ENCODE data around the gene WBP4. TPM values are rescaled to one million over a fixed set of nuclear protein-coding genes. Genes with fewer than 3 reads are reported as not detected.

Gene WBP4
- total and polyA plus RNA-seq, 9 of the 15 experiments (the other 6 are each of a cell fraction or from before 2014, with no cell fraction given): 5.5 to 12.2 (median 7.9) TPM

GRCh38 chr13:41132512-41133152 lies 71.3 kb downstream of the WBP4 start, which contains the start of gene KBTBD6 (continued):
- TF ChIP-seq ZNF639 (CRISPR knock-in tag; conservative IDR thresholded peaks at IDR 0.05 in 1 of 2, IDR thresholded peaks at IDR 0.05 in 1 of 2) (peak in 1 of 2 experiments; percentile 85; a peak in 2 of 4 replicates), TAF9B (IDR thresholded peaks at IDR 0.05; ENCODE audit: partially characterized antibody) (peak; percentile 49), SIN3A (IDR thresholded peaks at IDR 0.05; ENCODE audit: borderline replicate concordance in 2 of 2, control insufficient read depth in 1 of 2, low read depth in 2 of 2, low read length in 2 of 2) (peak in 1 of 2 experiments; percentile 19; a peak in 1 of 4 replicates), IFI16 (CRISPR knock-in tag; IDR thresholded peaks at IDR 0.05) (no peak), DPF2 (IDR thresholded peaks at IDR 0.05) (peak; percentile 70), MAZ (CRISPR knock-in tag; conservative IDR thresholded peaks at IDR 0.05 in 1 of 2, IDR thresholded peaks at IDR 0.05 in 1 of 2) (peak in 1 of 2 experiments; percentile 23; a peak in 1 of 4 replicates), CHD2 (IDR thresholded peaks at IDR 0.05; ENCODE audit: low read depth, low read length) (peak; percentile 97), DACH1 (IDR thresholded peaks at IDR 0.05; ENCODE audit: partially characterized antibody) (peak; percentile 16), E2F5 (CRISPR knock-in tag; IDR thresholded peaks at IDR 0.05) (no peak), PHF20 (IDR thresholded peaks at IDR 0.05; ENCODE audit: partially characterized antibody) (peak; percentile 71), ZKSCAN8 (CRISPR knock-in tag; IDR thresholded peaks at IDR 0.05) (no peak), MAX (CRISPR knock-in tag; IDR thresholded peaks at IDR 0.05) (peak; percentile 38), BMI1 (IDR thresholded peaks at IDR 0.05; ENCODE audit: low read length) (no peak), VEZF1 (CRISPR knock-in tag; IDR thresholded peaks at IDR 0.05) (peak; percentile 66), EHMT2 (IDR thresholded peaks at IDR 0.05) (no peak), ZNF655 (CRISPR knock-in tag; IDR thresholded peaks at IDR 0.05) (no peak), NUFIP1 (IDR thresholded peaks at IDR 0.05; ENCODE audit: partially characterized antibody) (no peak), ZNF347 (CRISPR knock-in tag; IDR thresholded peaks at IDR 0.05; ENCODE audit: low read depth) (no peak), CREB3L1 (IDR thresholded peaks at IDR 0.05; ENCODE audit: borderline replicate concordance, low read depth) (peak; percentile 93)

Measured in K562 (cell line).